Colonic mucosa (tissue), 4 donors: ENCODE measurements around the gene EXO5. TPM values are rescaled to one million over a fixed set of nuclear protein-coding genes. Genes with fewer than 3 reads are reported as not detected.

Experiments
- DNase-seq: peaks from one replicate; pipeline ENCODE4 v3.0.0-alpha.2; 2020
- H3K27ac ChIP-seq: fragments of 200-600 bp; one replicate; pipeline ENCODE4 v1.8.0; 2021
- H3K27me3 ChIP-seq: fragments of 200-600 bp; one replicate; pipeline ENCODE4 v1.8.0; 2021
- H3K36me3 ChIP-seq: fragments of 200-600 bp; one replicate; pipeline ENCODE4 v1.8.0; 2021
- H3K4me1 ChIP-seq: fragments of 200-600 bp; one replicate; pipeline ENCODE4 v1.8.0; 2021; ENCODE audit warnings: mild to moderate bottlenecking
- H3K4me3 ChIP-seq: fragments of 200-600 bp; one replicate; pipeline ENCODE4 v1.8.0; 2021
- H3K9ac ChIP-seq, 2 donors: one replicate each; pipeline ENCODE4 v1.7.0; 2013; ENCODE audit warnings: control low read depth in 2 of 2, low read depth in 2 of 2, low read length in 2 of 2
- H3K9me3 ChIP-seq: fragments of 200-600 bp; one replicate; pipeline ENCODE4 v1.8.0; 2021
- CTCF ChIP-seq: fragments of 200-600 bp; IDR thresholded peaks from one replicate; pipeline ENCODE4 v1.8.0; 2022; ENCODE audit warnings: antibody characterized with exemption, mild to moderate bottlenecking
- intact Hi-C: fragments of 100-400 bp; cut with DNase I; formaldehyde crosslinking; loops from one replicate; pipeline ENCODE4 v1.14.1; 2022
- total RNA-seq, 2 donors: library from RNA; stranded (reverse); fragmentation: NEBNext Ultra II Directional in 1 of 2; extraction: Animal tissue kit (Norgen Biotek cat#: 25700) in 1 of 2; gene quantifications; one replicate each; pipeline ENCODE4 v1.2.1, GENCODE V29; 2021
- donor health status: healthy.
- donor health status: DM: no; HTN: no; CAD: no.
- donor health status: DM: no; HTN: no; CAD: no.

EXO5 gene
- total RNA-seq, 2 donors from 2014 or later: 5.5 to 8.7 TPM

- no peaks in the 10 kb centered on the region for H3K27me3 ChIP-seq
- H3K9me3 ChIP-seq: no peaks in the 10 kb centered on the region
- H3K27ac ChIP-seq: no peak overlapping the region
- H3K9ac ChIP-seq: no peak overlapping the region
- no peaks in the 10 kb centered on the region for H3K4me1 ChIP-seq
- no peak overlapping the region for H3K4me3 ChIP-seq
- no peaks in the 10 kb centered on the region for H3K36me3 ChIP-seq
- no peak for TF ChIP-seq CTCF
- DNase-seq: no peak
- intact Hi-C loops: no loop called here
These were observed 10.9 kb downstream of the EXO5 start for GRCh38 chr1:40519517-40519916.

GRCh38 chr1:40530735-40531380 lies 22.3 kb downstream of the EXO5 start:
- H3K27me3 ChIP-seq: no peaks in the 10 kb centered on the region
- H3K9me3 ChIP-seq: no peaks in the 10 kb centered on the region
- peak overlapping the region; percentile 64 for H3K4me3 ChIP-seq
- intact Hi-C loops: no loop called here
- H3K4me1 ChIP-seq: peaks cover 3% of the 10 kb centered on the region
- H3K9ac ChIP-seq: peak overlapping the region in 1 of 2 donors; percentile 84
- no peak for DNase-seq
- TF ChIP-seq CTCF: no peak
- H3K36me3 ChIP-seq: no peaks in the 10 kb centered on the region
- H3K27ac ChIP-seq: peak overlapping the region; percentile 80

- Histone ChIP-seq H3K9me3 (no peaks in the 10 kb centered on the region), H3K9ac (peak within 1 kb of the TSS; percentile 58 to 84), H3K4me1 (peaks cover 3% of the 10 kb centered on the region), H3K4me3 (peak within 1 kb of the TSS; percentile 64), H3K36me3 (no peaks in the 10 kb centered on the region), H3K27me3 (no peaks in the 10 kb centered on the region), H3K27ac (peak within 1 kb of the TSS; percentile 80)
- no peak for TF ChIP-seq CTCF
- peak; percentile 95 for DNase-seq
- intact Hi-C loops: no loop called here
These were observed 23.0 kb downstream of the EXO5 start, which contains the start of gene ZNF684 for GRCh38 chr1:40531381-40532061. Gene ZNF684 (plus strand): TSS chr1:40531637. CDS start chr1:40533167, 1,530 bp downstream.

- peak overlapping the region; percentile 64 for H3K4me3 ChIP-seq
- H3K9ac ChIP-seq: peak overlapping the region; percentile 58 to 84
- intact Hi-C loops: no loop called here
- no peak for DNase-seq
- peak overlapping the region; percentile 80 for H3K27ac ChIP-seq
- peaks cover 3% of the 10 kb centered on the region for H3K4me1 ChIP-seq
- H3K27me3 ChIP-seq: no peaks in the 10 kb centered on the region
- no peaks in the 10 kb centered on the region for H3K36me3 ChIP-seq
- TF ChIP-seq CTCF: no peak
- no peaks in the 10 kb centered on the region for H3K9me3 ChIP-seq
These were observed 23.5 kb downstream of the EXO5 start for GRCh38 chr1:40532062-40532389.

- peak; percentile 36 for TF ChIP-seq CTCF
- Histone ChIP-seq H3K27ac (no peak overlapping the region), H3K27me3 (no peaks in the 10 kb centered on the region), H3K9me3 (no peaks in the 10 kb centered on the region), H3K9ac (no peak overlapping the region), H3K4me3 (no peak overlapping the region), H3K36me3 (no peaks in the 10 kb centered on the region), H3K4me1 (peaks cover 3% of the 10 kb centered on the region)
- intact Hi-C loops: no loop called here
- peak; percentile 63 for DNase-seq
These were observed 24.4 kb downstream of the EXO5 start for GRCh38 chr1:40532844-40533424.
